Liver (tissue), 9 donors: Measurements from ENCODE around the gene BTBD7. TPM values are rescaled to one million over a fixed set of nuclear protein-coding genes. Genes with fewer than 3 reads are reported as not detected.

Source experiments
- DNase-seq: peaks from one replicate; pipeline ENCODE4 v3.0.0-alpha.2; 2017; ENCODE audit warnings: low spot score
- H3K27ac ChIP-seq, 2 donors: one replicate each; pipeline ENCODE4 v1.7.0; 2013; ENCODE audit warnings: inconsistent platforms in 2 of 2, low read length in 2 of 2, control low read depth in 1 of 2, low read depth in 1 of 2, mild to moderate bottlenecking in 1 of 2
- H3K27me3 ChIP-seq, 4 donors: one replicate each; pipeline versions ENCODE4 v1.6.1 to v1.7.0; 2013; ENCODE audit warnings: low read length in 3 of 4, inconsistent platforms in 1 of 4, mild to moderate bottlenecking in 1 of 4, moderate library complexity in 1 of 4; ENCODE audit not compliant: control insufficient read depth in 4 of 4, insufficient read depth in 4 of 4
- H3K36me3 ChIP-seq, 4 donors: one replicate each; pipeline versions ENCODE4 v1.6.1 to v1.7.0; 2013; ENCODE audit warnings: low read length in 3 of 4, mild to moderate bottlenecking in 3 of 4, low read depth in 1 of 4, moderate library complexity in 1 of 4; ENCODE audit not compliant: control insufficient read depth in 4 of 4, insufficient read depth in 3 of 4
- H3K4me1 ChIP-seq, 4 donors: one replicate each; pipeline versions ENCODE4 v1.6.1 to v1.7.0; 2013; ENCODE audit warnings: low read length in 3 of 4, mild to moderate bottlenecking in 3 of 4, moderate library complexity in 1 of 4; ENCODE audit not compliant: control insufficient read depth in 4 of 4, insufficient read depth in 4 of 4
- H3K4me3 ChIP-seq, 3 donors: one replicate each; pipeline versions ENCODE4 v1.6.1 to v1.7.0; 2013; ENCODE audit warnings: low read length in 3 of 3, control low read depth in 1 of 3, low read depth in 1 of 3, mild to moderate bottlenecking in 1 of 3
- H3K9ac ChIP-seq, 2 donors: one replicate each; pipeline ENCODE4 v1.7.0; 2013; ENCODE audit warnings: low read length in 2 of 2, mild to moderate bottlenecking in 2 of 2, moderate library complexity in 2 of 2, control low read depth in 1 of 2, low read depth in 1 of 2
- H3K9me3 ChIP-seq, 4 donors: one replicate each; pipeline versions ENCODE4 v1.6.1 to v1.7.0; 2013; ENCODE audit warnings: low read length in 3 of 4; ENCODE audit not compliant: control insufficient read depth in 4 of 4
- CTCF ChIP-seq: fragments of 150-350 bp; IDR thresholded peaks from 2 replicates; pipeline ENCODE4 v1.5.1; 2017; ENCODE audit warnings: improper control_type of control experiment, low read depth, low read length; ENCODE audit not compliant: missing input control
- EGR1 ChIP-seq, 2 donors: IDR thresholded peaks; 2 replicates each; pipeline ENCODE4 v1.6.1; 2016 to 2018; ENCODE audit warnings: antibody characterized with exemption in 2 of 2, low read depth in 2 of 2
- FOXA1 ChIP-seq: IDR thresholded peaks from 2 replicates; pipeline ENCODE4 v1.6.1; 2016; ENCODE audit warnings: antibody characterized with exemption
- FOXA2 ChIP-seq: IDR thresholded peaks from 2 replicates; pipeline ENCODE4 v1.6.1; 2016; ENCODE audit warnings: antibody characterized with exemption
- GABPA ChIP-seq, 2 donors: IDR thresholded peaks in 1 of 2; conservative IDR thresholded peaks in 1 of 2; 2 replicates each; pipeline ENCODE4 v1.6.1; 2016; ENCODE audit warnings: antibody characterized with exemption in 2 of 2, mild to moderate bottlenecking in 1 of 2, moderate library complexity in 1 of 2
- HNF4A ChIP-seq, 2 donors: conservative IDR thresholded peaks; 2 replicates each; pipeline ENCODE4 v1.6.1; 2016; ENCODE audit warnings: antibody characterized with exemption in 2 of 2, mild to moderate bottlenecking in 2 of 2
- HNF4G ChIP-seq: IDR thresholded peaks from 2 replicates; pipeline ENCODE4 v1.6.1; 2016; ENCODE audit warnings: antibody characterized with exemption
- NR2F2 ChIP-seq: IDR thresholded peaks from 2 replicates; pipeline ENCODE4 v1.6.1; 2016; ENCODE audit warnings: antibody characterized with exemption
- RAD21 ChIP-seq, 2 donors: IDR thresholded peaks; 2 replicates each; pipeline ENCODE4 v1.6.1; 2016; ENCODE audit warnings: antibody characterized with exemption in 2 of 2, mild to moderate bottlenecking in 2 of 2
- SP1 ChIP-seq: IDR thresholded peaks from 2 replicates; pipeline ENCODE4 v1.6.1; 2018; ENCODE audit warnings: antibody characterized with exemption, mild to moderate bottlenecking
- TAF1 ChIP-seq: conservative IDR thresholded peaks from 2 replicates; pipeline ENCODE4 v1.6.1; 2016; ENCODE audit warnings: antibody characterized with exemption, mild to moderate bottlenecking
- YY1 ChIP-seq: IDR thresholded peaks from 2 replicates; pipeline ENCODE4 v1.6.1; 2016; ENCODE audit warnings: antibody characterized with exemption, mild to moderate bottlenecking
- ZBTB33 ChIP-seq: IDR thresholded peaks from 2 replicates; pipeline ENCODE4 v1.6.1; 2016; ENCODE audit warnings: antibody characterized with exemption
- WGBS: extraction: QIAGEN DNeasy Blood & Tissue Kit; methylation state at CpG from one replicate; pipeline ENCODE4 v1.1.7; 2013; 5-methylcytosine and 5-hydroxymethylcytosine counted together
- polyA plus RNA-seq, 2 donors: library from polyadenylated mRNA; stranded (reverse) in 1 of 2; unstranded in 1 of 2; fragments of 200-250 nt in 1 of 2; fragments of >200 nt in 1 of 2; fragmentation: Nextera tagmentation in 1 of 2; extraction: Ambion mirVana in 1 of 2; gene quantifications; one replicate each; pipeline versions ENCODE4 v1.2.1 to v1.2.3, GENCODE V29; 2013 to 2015
- total RNA-seq, 2 donors: library from RNA; depleted of rRNA; stranded (reverse); fragments of >200 nt; gene quantifications; one replicate each; pipeline ENCODE4 v1.2.3, GENCODE V29; 2014
- TF ChIP-seq, protein P1 (sequence below): IDR thresholded peaks from 2 replicates; pipeline ENCODE4 v1.6.1; 2016; ENCODE audit warnings: antibody characterized with exemption, mild to moderate bottlenecking
- TF ChIP-seq, protein P2 (sequence below): IDR thresholded peaks from 2 replicates; pipeline ENCODE4 v1.6.1; 2016; ENCODE audit warnings: antibody characterized with exemption
- donor health status: healthy.
- donor health status: healthy.
- donor health status: healthy.
- donor health status: healthy.
- donor health status: healthy.

The BTBD7 gene
- total and polyA plus RNA-seq, 4 donors: 4.4 to 17.7 (median 10.2) TPM

GRCh38 chr14:93276031-93276716 lies 56.7 kb downstream of the BTBD7 start:
- Histone ChIP-seq H3K27ac (no peak overlapping the region), H3K36me3 (peaks cover 0 to 3% (median under 1%) of the 10 kb centered on the region in 4 donors), H3K27me3 (no peaks in the 10 kb centered on the region), H3K4me1 (no peaks in the 10 kb centered on the region), H3K9ac (no peak overlapping the region), H3K9me3 (no peaks in the 10 kb centered on the region), H3K4me3 (no peak overlapping the region)
- no peak for TF ChIP-seq EGR1 (IDR thresholded peaks at IDR 0.05; ENCODE audit: low read depth in 2 of 2)
- no peak for TF ChIP-seq YY1
- no peak for TF ChIP-seq GABPA (IDR thresholded peaks at IDR 0.05 in 1 of 2, conservative IDR thresholded peaks at IDR 0.05 in 1 of 2)
- TF ChIP-seq, protein P1, sequence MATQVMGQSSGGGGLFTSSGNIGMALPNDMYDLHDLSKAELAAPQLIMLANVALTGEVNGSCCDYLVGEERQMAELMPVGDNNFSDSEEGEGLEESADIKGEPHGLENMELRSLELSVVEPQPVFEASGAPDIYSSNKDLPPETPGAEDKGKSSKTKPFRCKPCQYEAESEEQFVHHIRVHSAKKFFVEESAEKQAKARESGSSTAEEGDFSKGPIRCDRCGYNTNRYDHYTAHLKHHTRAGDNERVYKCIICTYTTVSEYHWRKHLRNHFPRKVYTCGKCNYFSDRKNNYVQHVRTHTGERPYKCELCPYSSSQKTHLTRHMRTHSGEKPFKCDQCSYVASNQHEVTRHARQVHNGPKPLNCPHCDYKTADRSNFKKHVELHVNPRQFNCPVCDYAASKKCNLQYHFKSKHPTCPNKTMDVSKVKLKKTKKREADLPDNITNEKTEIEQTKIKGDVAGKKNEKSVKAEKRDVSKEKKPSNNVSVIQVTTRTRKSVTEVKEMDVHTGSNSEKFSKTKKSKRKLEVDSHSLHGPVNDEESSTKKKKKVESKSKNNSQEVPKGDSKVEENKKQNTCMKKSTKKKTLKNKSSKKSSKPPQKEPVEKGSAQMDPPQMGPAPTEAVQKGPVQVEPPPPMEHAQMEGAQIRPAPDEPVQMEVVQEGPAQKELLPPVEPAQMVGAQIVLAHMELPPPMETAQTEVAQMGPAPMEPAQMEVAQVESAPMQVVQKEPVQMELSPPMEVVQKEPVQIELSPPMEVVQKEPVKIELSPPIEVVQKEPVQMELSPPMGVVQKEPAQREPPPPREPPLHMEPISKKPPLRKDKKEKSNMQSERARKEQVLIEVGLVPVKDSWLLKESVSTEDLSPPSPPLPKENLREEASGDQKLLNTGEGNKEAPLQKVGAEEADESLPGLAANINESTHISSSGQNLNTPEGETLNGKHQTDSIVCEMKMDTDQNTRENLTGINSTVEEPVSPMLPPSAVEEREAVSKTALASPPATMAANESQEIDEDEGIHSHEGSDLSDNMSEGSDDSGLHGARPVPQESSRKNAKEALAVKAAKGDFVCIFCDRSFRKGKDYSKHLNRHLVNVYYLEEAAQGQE: no peak
- TF ChIP-seq, protein P2, sequence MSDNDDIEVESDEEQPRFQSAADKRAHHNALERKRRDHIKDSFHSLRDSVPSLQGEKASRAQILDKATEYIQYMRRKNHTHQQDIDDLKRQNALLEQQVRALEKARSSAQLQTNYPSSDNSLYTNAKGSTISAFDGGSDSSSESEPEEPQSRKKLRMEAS: no peak
- no peak for TF ChIP-seq CTCF
- no peak for DNase-seq
- WGBS: 95% methylated on average over 3 of the region's 3 CpGs

- Histone ChIP-seq H3K27me3 (no peaks in the 10 kb centered on the region), H3K4me1 (no peaks in the 10 kb centered on the region), H3K27ac (no peak overlapping the region), H3K9ac (no peak overlapping the region), H3K4me3 (no peak overlapping the region), H3K9me3 (no peaks in the 10 kb centered on the region), H3K36me3 (peaks cover 0 to 3% (median under 1%) of the 10 kb centered on the region in 4 donors)
- 95% methylated on average over 3 of the region's 3 CpGs for WGBS
- no peak for DNase-seq
- TF ChIP-seq GABPA (IDR thresholded peaks at IDR 0.05 in 1 of 2, conservative IDR thresholded peaks at IDR 0.05 in 1 of 2): no peak
- no peak for TF ChIP-seq NR2F2
- TF ChIP-seq YY1: no peak
- no peak for TF ChIP-seq FOXA1
- TF ChIP-seq, protein P1: no peak
- TF ChIP-seq TAF1: no peak
- no peak for TF ChIP-seq SP1
- no peak for TF ChIP-seq EGR1 (IDR thresholded peaks at IDR 0.05; ENCODE audit: low read depth in 2 of 2)
- no peak for TF ChIP-seq ZBTB33
- TF ChIP-seq HNF4A (conservative IDR thresholded peaks at IDR 0.05): no peak
- no peak for TF ChIP-seq HNF4G
- TF ChIP-seq RAD21 (IDR thresholded peaks at IDR 0.05): no peak
- TF ChIP-seq, protein P2: no peak
- no peak for TF ChIP-seq CTCF
- TF ChIP-seq FOXA2: no peak
Observed at GRCh38 chr14:93274055-93274806, 58.6 kb downstream of the BTBD7 start.
